Keratinocyte (primary cell): ENCODE measurements around the gene OLFM3. TPM values are rescaled to one million over a fixed set of nuclear protein-coding genes. Genes with fewer than 3 reads are reported as not detected.

Experiments used
- DNase-seq: peaks from one replicate; pipeline ENCODE4 v3.0.0-alpha.2; 2011; ENCODE audit warnings: low read depth, missing footprints, low spot score
- FAIRE-seq: peaks from 2 replicates; lab custom pipeline; 2011; peaks lifted over from hg19 to GRCh38; lab: Jason Lieb, UNC
- H2AFZ ChIP-seq: 2 replicates; pipeline ENCODE4 v1.6.0; 2012; ENCODE audit warnings: low read length, control low read depth, inconsistent platforms; ENCODE audit not compliant: control insufficient read depth
- H3K27ac ChIP-seq: 2 replicates; pipeline ENCODE4 v1.5.1; 2011; ENCODE audit warnings: low read length; ENCODE audit not compliant: control insufficient read depth, insufficient read depth
- H3K27me3 ChIP-seq: 3 replicates; pipeline ENCODE4 v1.6.0; 2011; ENCODE audit warnings: low read length; ENCODE audit not compliant: control insufficient read depth, insufficient read depth; ENCODE audit errors: extremely low read depth
- H3K36me3 ChIP-seq, 2 experiments: 2 replicates in 1 of 2; 3 replicates in 1 of 2; pipeline ENCODE4 v1.5.1; 2011; ENCODE audit warnings: low read length in 2 of 2, mild to moderate bottlenecking in 1 of 2; ENCODE audit not compliant: control insufficient read depth in 2 of 2, insufficient read depth in 2 of 2; ENCODE audit errors: extremely low read depth in 1 of 2
- H3K4me1 ChIP-seq: 3 replicates; pipeline ENCODE4 v1.5.1; 2011; ENCODE audit warnings: low read length; ENCODE audit not compliant: control insufficient read depth, insufficient read depth; ENCODE audit errors: extremely low read depth
- H3K4me2 ChIP-seq: 3 replicates; pipeline ENCODE4 v1.6.0; 2011; ENCODE audit warnings: low read depth, low read length; ENCODE audit not compliant: control insufficient read depth, insufficient read depth; ENCODE audit errors: extremely low read depth
- H3K4me3 ChIP-seq, 3 experiments: fragments of 200-600 bp in 1 of 3; sonication (generic) in 1 of 3; 2 replicates in 2 of 3; 3 replicates in 1 of 3; pipeline ENCODE4 v1.5.1; 2011 to 2016; ENCODE audit warnings: low read length in 3 of 3, mild to moderate bottlenecking in 3 of 3, control low read depth in 2 of 3, inconsistent platforms in 1 of 3, low read depth in 1 of 3, mixed read lengths in 1 of 3, mixed run types in 1 of 3, moderate library complexity in 1 of 3; ENCODE audit not compliant: control insufficient read depth in 2 of 3, insufficient read depth in 2 of 3; ENCODE audit errors: extremely low read depth in 1 of 3
- H3K79me2 ChIP-seq: 2 replicates; pipeline ENCODE4 v1.6.0; 2012; ENCODE audit warnings: low read length; ENCODE audit not compliant: control insufficient read depth, insufficient read depth
- H3K9ac ChIP-seq: 3 replicates; pipeline ENCODE4 v1.6.0; 2011; ENCODE audit warnings: low read length; ENCODE audit not compliant: control insufficient read depth, insufficient read depth; ENCODE audit errors: extremely low read depth
- H3K9me1 ChIP-seq: 3 replicates; pipeline ENCODE4 v1.6.0; 2011; ENCODE audit warnings: low read length; ENCODE audit not compliant: control insufficient read depth, insufficient read depth; ENCODE audit errors: extremely low read depth
- H3K9me3 ChIP-seq: 2 replicates; pipeline ENCODE4 v1.5.1; 2012; ENCODE audit warnings: low read depth, low read length; ENCODE audit not compliant: control insufficient read depth
- H4K20me1 ChIP-seq: 3 replicates; pipeline ENCODE4 v1.6.0; 2011; ENCODE audit warnings: low read length; ENCODE audit not compliant: control insufficient read depth, insufficient read depth; ENCODE audit errors: extremely low read depth
- EZH2 ChIP-seq: IDR thresholded peaks from one replicate; pipeline ENCODE4 v1.6.1; 2012; ENCODE audit warnings: inconsistent platforms, mild to moderate bottlenecking, low read length, moderate library complexity
- dilution Hi-C: fragments of 300-500 bp; cut with MboI; formaldehyde crosslinking; loops from one replicate; pipeline ENCODE4 v1.7.0; 2020; ENCODE audit warnings: low sequenced_read_pairs; ENCODE audit not compliant: extremely low pct_ligation_motif_present
- polyA plus RNA-seq, 5 experiments: library from polyadenylated mRNA; depleted of rRNA in 3 of 5; stranded (reverse) in 3 of 5; stranded (forward) in 1 of 5; unstranded in 1 of 5; fragments of >200 nt; gene quantifications; 1 replicate in 1 of 5; 2 replicates in 3 of 5; 3 replicates in 1 of 5; pipeline versions ENCODE4 v1.2.1 to v1.2.3, GENCODE V29; 2011 to 2012; ENCODE audit warnings: missing spikeins in 2 of 5, low read depth in 1 of 5, low replicate concordance in 1 of 5
- TF ChIP-seq, protein P1 (sequence below), 3 experiments: IDR thresholded peaks in 1 of 3; conservative IDR thresholded peaks in 1 of 3; optimal IDR thresholded peaks in 1 of 3; 2 replicates in 2 of 3; 3 replicates in 1 of 3; pipeline versions ENCODE3 to v1.5.1; 2011; ENCODE audit warnings: low read length in 3 of 3, mild to moderate bottlenecking in 3 of 3, moderate library complexity in 2 of 3, control low read depth in 1 of 3, inconsistent platforms in 1 of 3; ENCODE audit not compliant: insufficient read depth in 2 of 3; ENCODE audit errors: extremely low read depth in 1 of 3

The OLFM3 gene
- polyA plus RNA-seq, 1 donor (not counting 4 experiments of a cell fraction or from before 2014, with no cell fraction given), result not detected

DNA sequence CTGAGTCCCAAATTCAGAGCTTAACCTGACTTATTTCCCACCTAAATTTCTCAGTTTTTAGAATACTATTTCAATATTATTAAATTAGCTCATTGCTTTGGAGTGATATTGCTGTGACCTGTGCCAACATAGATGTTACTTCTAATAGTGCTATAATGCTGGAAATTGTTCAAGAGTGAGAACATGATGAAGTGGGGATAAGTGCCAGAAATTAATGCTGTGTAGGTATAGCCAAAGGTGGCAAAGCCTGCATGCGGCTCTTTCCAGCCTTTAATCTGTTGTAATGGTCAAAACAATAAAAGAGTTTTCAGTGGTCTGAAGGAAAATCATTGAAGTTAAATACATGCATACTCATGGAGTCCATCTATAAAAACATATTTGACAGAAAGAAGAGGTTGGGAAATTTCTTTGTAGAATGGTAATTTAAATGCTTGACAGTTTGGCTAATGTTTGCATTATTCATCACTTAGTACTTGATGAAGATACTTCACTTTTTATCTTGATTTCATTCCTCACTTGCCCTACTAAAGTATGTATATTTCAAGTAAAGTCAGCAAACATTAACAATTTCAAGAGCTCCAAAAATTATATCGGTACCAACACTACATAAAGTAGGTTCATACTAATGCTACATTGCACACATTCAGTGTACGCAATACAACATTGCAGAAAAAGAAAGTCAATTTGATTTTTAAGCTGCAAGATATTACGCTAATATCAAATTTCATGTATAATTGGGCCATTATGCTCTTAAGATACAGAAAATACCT, 82.1 kb downstream of the OLFM3 start:
- no peak overlapping the region for H3K9ac ChIP-seq
- H3K9me1 ChIP-seq, result no peaks in the 10 kb centered on the region
- H3K4me3 ChIP-seq, result no peak overlapping the region
- H3K27ac ChIP-seq, result no peak overlapping the region
- no peaks in the 10 kb centered on the region for H3K79me2 ChIP-seq
- DNase-seq, result no peak
- no peak overlapping the region for H2AFZ ChIP-seq
- dilution Hi-C loops, result no loop called here
- FAIRE-seq, result no peak
- no peak for TF ChIP-seq EZH2
- TF ChIP-seq, protein P1, sequence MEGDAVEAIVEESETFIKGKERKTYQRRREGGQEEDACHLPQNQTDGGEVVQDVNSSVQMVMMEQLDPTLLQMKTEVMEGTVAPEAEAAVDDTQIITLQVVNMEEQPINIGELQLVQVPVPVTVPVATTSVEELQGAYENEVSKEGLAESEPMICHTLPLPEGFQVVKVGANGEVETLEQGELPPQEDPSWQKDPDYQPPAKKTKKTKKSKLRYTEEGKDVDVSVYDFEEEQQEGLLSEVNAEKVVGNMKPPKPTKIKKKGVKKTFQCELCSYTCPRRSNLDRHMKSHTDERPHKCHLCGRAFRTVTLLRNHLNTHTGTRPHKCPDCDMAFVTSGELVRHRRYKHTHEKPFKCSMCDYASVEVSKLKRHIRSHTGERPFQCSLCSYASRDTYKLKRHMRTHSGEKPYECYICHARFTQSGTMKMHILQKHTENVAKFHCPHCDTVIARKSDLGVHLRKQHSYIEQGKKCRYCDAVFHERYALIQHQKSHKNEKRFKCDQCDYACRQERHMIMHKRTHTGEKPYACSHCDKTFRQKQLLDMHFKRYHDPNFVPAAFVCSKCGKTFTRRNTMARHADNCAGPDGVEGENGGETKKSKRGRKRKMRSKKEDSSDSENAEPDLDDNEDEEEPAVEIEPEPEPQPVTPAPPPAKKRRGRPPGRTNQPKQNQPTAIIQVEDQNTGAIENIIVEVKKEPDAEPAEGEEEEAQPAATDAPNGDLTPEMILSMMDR (optimal IDR thresholded peaks at IDR 0.05 in 1 of 3, IDR thresholded peaks at IDR 0.05 in 1 of 3, conservative IDR thresholded peaks at IDR 0.05 in 1 of 3; ENCODE audit: extremely low read depth in 1 of 3, insufficient read depth in 2 of 3, low read length in 3 of 3), result no peak
- H4K20me1 ChIP-seq, result no peaks in the 10 kb centered on the region
- no peak overlapping the region for H3K4me2 ChIP-seq
- H3K36me3 ChIP-seq, result no peaks in the 10 kb centered on the region
- no peaks in the 10 kb centered on the region for H3K9me3 ChIP-seq
- H3K27me3 ChIP-seq, result no peaks in the 10 kb centered on the region
- H3K4me1 ChIP-seq, result no peaks in the 10 kb centered on the region

DNA sequence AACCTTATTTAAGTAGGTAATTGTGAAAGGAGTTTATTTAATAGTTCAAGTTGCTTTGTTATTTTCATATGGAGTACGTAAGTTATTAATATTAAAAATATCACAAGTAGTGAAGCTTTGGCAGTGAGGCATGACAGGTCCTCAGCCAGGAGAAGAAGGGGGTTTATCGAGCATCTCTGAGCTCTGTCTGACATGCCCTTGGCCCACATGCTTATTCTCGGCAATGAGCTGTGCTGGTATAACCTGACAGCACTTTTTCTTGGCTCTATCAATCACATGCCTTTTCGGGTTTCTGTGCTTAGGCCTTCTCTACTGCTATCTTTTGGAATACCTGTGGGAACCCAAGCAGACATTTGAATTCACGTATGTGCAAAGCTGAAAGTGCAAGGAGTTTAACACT, 84.8 kb downstream of the OLFM3 start:
- Histone ChIP-seq H3K36me3 (no peaks in the 10 kb centered on the region), H3K4me1 (no peaks in the 10 kb centered on the region), H3K27ac (no peak overlapping the region), H3K9me3 (no peaks in the 10 kb centered on the region), H3K4me3 (no peak overlapping the region), H3K9ac (no peak overlapping the region), H3K79me2 (no peaks in the 10 kb centered on the region), H3K9me1 (no peaks in the 10 kb centered on the region), H4K20me1 (no peaks in the 10 kb centered on the region), H2AFZ (no peak overlapping the region), H3K27me3 (no peaks in the 10 kb centered on the region), H3K4me2 (no peak overlapping the region)
- TF ChIP-seq EZH2, result no peak
- TF ChIP-seq, protein P1 (optimal IDR thresholded peaks at IDR 0.05 in 1 of 3, IDR thresholded peaks at IDR 0.05 in 1 of 3, conservative IDR thresholded peaks at IDR 0.05 in 1 of 3; ENCODE audit: extremely low read depth in 1 of 3, insufficient read depth in 2 of 3, low read length in 3 of 3), result no peak
- no peak for FAIRE-seq
- DNase-seq, result no peak
- dilution Hi-C loops, result no loop called here
